Measurements from ENCODE around the gene MAPK8IP1.

MAPK8IP1 gene

DNA sequence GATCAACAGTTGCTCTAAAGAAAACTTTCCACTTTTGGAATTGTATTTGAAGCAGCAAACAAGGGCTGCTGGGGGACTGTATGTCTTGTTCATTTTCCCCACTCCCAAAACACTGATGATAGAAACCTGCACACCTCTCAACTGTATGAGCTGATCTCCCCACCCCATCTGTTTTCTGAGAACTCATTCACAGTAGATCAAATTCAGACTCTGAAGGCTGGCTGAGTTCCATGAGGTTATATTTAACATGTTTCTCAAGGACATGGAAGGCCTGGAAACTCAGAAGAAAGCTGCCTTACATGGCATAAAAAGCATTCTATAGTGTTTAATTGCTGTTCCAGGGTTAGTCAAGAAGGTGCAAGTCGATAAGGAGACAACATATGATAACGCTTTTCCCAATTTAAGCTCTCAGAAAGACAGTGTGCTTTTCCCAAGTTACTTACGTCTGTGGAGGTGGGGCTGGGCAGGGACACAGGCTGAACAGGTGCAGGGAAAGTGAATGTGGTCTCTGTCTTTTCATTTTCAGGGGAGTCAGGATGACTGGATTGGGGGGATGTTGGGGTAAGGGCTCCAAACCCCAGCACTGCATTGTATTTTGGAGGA, 60.0 kb downstream of the MAPK8IP1 start:
- no peak for DNase-seq (ENCODE audit: low spot score)

DNA sequence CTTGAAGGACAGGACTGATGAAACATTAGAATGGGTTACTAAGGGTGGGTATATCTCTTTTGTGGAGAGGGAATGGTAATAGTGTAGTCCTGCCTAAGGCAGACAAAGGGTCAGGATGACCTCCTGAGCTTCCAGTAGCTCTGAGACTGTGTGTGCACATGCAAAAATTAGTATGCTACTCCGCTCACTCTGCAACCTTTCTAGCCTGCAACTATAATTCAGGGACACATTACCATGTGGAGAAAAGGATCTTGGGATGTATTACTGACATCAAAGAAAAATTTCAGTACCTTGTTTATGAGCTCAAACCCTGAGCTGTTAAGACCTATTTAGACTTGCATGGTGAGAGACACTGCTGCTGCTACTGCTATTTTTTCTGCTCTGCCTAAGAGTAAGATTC, 62.4 kb downstream of the MAPK8IP1 start:
- no peak for DNase-seq (ENCODE audit: low spot score)

DNA sequence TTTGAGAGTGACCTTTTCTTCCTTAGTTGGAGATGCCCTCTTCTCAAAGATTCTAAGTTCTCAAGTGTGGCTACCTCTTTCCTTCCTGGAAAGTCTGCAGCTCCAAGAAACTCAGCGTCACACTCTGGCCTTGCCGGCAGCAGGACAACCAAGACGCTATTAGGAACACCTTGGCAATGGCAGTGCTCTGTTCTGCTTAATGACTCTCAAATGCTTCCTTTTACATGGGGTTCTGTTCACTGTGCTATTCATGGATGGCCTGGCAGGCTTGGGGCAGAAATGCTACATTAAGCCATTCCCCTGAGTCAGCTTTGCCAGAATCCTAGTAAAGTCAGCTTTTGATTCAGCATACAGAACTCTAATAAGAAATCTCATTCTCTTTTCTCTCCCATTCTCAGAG, 62.9 kb downstream of the MAPK8IP1 start:
- DNase-seq (ENCODE audit: low spot score) = no peak

DNA sequence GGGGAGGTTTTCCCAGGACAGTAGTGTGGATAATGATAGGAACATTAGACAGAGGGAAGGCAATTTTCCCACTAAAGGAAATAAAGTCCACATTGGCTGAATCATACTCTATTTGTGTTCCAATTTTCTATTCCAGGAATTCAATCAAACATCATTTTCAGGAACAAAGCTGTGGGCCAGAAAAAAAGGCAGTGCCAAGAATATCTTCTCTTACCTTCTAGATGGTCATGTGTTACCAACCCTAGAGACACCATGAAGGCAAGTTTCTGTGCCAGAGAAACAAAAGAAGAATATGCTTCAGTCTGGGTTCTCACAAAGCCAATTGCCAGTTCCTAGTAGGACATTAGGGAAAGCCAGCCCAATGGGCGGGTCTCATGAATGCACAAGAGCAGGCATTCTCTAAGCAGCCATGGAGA, 64.5 kb downstream of the MAPK8IP1 start:
- no peak for DNase-seq (ENCODE audit: low spot score)
